ENCODE data around the gene CCDC40. TPM values are rescaled to one million over a fixed set of nuclear protein-coding genes. Genes with fewer than 3 reads are reported as not detected.

CCDC40 gene
- total and polyA plus RNA-seq, 2 donors from 2014 or later = 5.1 to 22.6 TPM

- Histone ChIP-seq H3K4me3 (ENCODE audit: low read length in 3 of 3) (no peak overlapping the region), H3K4me1 (ENCODE audit: control insufficient read depth in 2 of 3, insufficient read depth in 2 of 3, low read depth in 1 of 3, low read length in 3 of 3) (no peaks in the 10 kb centered on the region), H3K36me3 (ENCODE audit: control insufficient read depth in 2 of 3, insufficient read depth in 3 of 3, low read length in 3 of 3) (no peaks in the 10 kb centered on the region), H3K9ac (ENCODE audit: low read length in 3 of 3) (no peak overlapping the region), H3K27ac (ENCODE audit: low read depth in 2 of 2, low read length in 2 of 2) (no peak overlapping the region), H3K27me3 (ENCODE audit: control insufficient read depth, insufficient read depth, low read length) (no peaks in the 10 kb centered on the region), H3K9me3 (ENCODE audit: control insufficient read depth in 2 of 3, insufficient read depth in 1 of 3, low read length in 3 of 3) (no peaks in the 10 kb centered on the region)
- peak in 1 of 5 donors; percentile 49 for DNase-seq
- FAIRE-seq = no peak
- TF ChIP-seq, protein P1, sequence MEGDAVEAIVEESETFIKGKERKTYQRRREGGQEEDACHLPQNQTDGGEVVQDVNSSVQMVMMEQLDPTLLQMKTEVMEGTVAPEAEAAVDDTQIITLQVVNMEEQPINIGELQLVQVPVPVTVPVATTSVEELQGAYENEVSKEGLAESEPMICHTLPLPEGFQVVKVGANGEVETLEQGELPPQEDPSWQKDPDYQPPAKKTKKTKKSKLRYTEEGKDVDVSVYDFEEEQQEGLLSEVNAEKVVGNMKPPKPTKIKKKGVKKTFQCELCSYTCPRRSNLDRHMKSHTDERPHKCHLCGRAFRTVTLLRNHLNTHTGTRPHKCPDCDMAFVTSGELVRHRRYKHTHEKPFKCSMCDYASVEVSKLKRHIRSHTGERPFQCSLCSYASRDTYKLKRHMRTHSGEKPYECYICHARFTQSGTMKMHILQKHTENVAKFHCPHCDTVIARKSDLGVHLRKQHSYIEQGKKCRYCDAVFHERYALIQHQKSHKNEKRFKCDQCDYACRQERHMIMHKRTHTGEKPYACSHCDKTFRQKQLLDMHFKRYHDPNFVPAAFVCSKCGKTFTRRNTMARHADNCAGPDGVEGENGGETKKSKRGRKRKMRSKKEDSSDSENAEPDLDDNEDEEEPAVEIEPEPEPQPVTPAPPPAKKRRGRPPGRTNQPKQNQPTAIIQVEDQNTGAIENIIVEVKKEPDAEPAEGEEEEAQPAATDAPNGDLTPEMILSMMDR (IDR thresholded peaks at IDR 0.05; ENCODE audit: borderline replicate concordance, extremely low read depth, insufficient read depth) = no peak
- intact Hi-C loops (cut with DNase I) = no loop called here
Observed at GRCh38 chr17:80096561-80097021, 60.1 kb downstream of the CCDC40 start.

DNA sequence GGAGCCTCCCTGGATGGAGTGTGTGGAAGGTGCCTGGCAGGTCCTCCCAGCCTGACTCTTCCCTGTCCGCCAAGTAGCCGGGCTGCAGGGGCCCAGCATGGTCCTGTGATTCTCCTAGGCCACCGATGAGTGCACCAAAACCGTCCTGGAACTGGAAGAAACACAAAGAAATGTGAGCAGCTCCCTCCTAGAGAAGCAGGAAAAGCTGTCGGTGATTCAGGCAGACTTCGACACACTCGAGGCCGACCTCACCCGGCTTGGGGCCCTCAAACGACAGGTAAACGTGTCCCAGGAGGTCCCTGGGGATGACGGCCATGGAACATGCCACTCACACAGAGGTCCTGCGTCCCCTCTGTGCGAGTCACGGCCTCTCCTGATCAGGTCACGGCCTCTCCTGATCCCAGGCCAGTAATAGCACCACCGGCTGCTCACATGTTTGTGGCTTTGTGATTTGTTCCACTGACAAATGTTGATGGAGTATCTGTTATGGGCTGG is 60.7 kb downstream of the CCDC40 start:
- H3K27ac ChIP-seq (ENCODE audit: low read depth in 2 of 2, low read length in 2 of 2) = no peak overlapping the region
- TF ChIP-seq, protein P1 (IDR thresholded peaks at IDR 0.05; ENCODE audit: borderline replicate concordance, extremely low read depth, insufficient read depth) = no peak
- intact Hi-C loops (cut with DNase I) = no loop called here
- no peak for FAIRE-seq
- peak in 1 of 5 donors; percentile 51 for DNase-seq
- no peaks in the 10 kb centered on the region for H3K36me3 ChIP-seq (ENCODE audit: control insufficient read depth in 2 of 3, insufficient read depth in 3 of 3, low read length in 3 of 3)
- no peak overlapping the region for H3K9ac ChIP-seq (ENCODE audit: low read length in 3 of 3)
- no peak overlapping the region for H3K4me3 ChIP-seq (ENCODE audit: low read length in 3 of 3)
- H3K9me3 ChIP-seq (ENCODE audit: control insufficient read depth in 2 of 3, insufficient read depth in 1 of 3, low read length in 3 of 3) = no peaks in the 10 kb centered on the region
- peaks cover 0 to 4% (median under 1%) of the 10 kb centered on the region in 3 donors for H3K4me1 ChIP-seq (ENCODE audit: control insufficient read depth in 2 of 3, insufficient read depth in 2 of 3, low read depth in 1 of 3, low read length in 3 of 3)
- H3K27me3 ChIP-seq (ENCODE audit: control insufficient read depth, insufficient read depth, low read length) = no peaks in the 10 kb centered on the region

- Histone ChIP-seq H3K27ac (ENCODE audit: low read depth in 2 of 2, low read length in 2 of 2) (no peak overlapping the region), H3K9me3 (ENCODE audit: control insufficient read depth in 2 of 3, insufficient read depth in 1 of 3, low read length in 3 of 3) (no peaks in the 10 kb centered on the region), H3K4me1 (ENCODE audit: control insufficient read depth in 2 of 3, insufficient read depth in 2 of 3, low read depth in 1 of 3, low read length in 3 of 3) (peaks cover 0 to 9% (median 5%) of the 10 kb centered on the region in 3 donors), H3K27me3 (ENCODE audit: control insufficient read depth, insufficient read depth, low read length) (no peaks in the 10 kb centered on the region), H3K4me3 (ENCODE audit: low read length in 3 of 3) (no peak overlapping the region), H3K9ac (ENCODE audit: low read length in 3 of 3) (no peak overlapping the region), H3K36me3 (ENCODE audit: control insufficient read depth in 2 of 3, insufficient read depth in 3 of 3, low read length in 3 of 3) (no peaks in the 10 kb centered on the region)
- intact Hi-C loops (cut with DNase I) = no loop called here
- DNase-seq = peak in 1 of 5 donors; percentile 56
- FAIRE-seq = no peak
- TF ChIP-seq, protein P1 (IDR thresholded peaks at IDR 0.05; ENCODE audit: borderline replicate concordance, extremely low read depth, insufficient read depth) = no peak
Observed at GRCh38 chr17:80097844-80098691, 61.6 kb downstream of the CCDC40 start.

Data from kidney (tissue), 14 donors.